T-helper 1 cell treated with Interleukin-12 subunit alpha and Interleukin-12 subunit beta and Interleukin-4 antibody, amounts not matched to agents 30 μg/mL and 1 μg/mL, for 36 hours (primary cell): ENCODE data around the gene PLCL2.
A peak's percentile ranks its signal among the peaks of the same experiment; 100 is the strongest.

Source experiments
- H3K27ac Mint-ChIP-seq: one replicate; pipeline ENCODE4 v1.8.0; 2021; ENCODE audit warnings: mild to moderate bottlenecking, mixed read lengths
- H3K27me3 Mint-ChIP-seq: one replicate; pipeline ENCODE4 v1.8.0; 2021; ENCODE audit warnings: low read depth, mixed read lengths
- H3K36me3 Mint-ChIP-seq: one replicate; pipeline ENCODE4 v1.8.0; 2021; ENCODE audit warnings: low read depth, mixed read lengths
- H3K4me1 Mint-ChIP-seq: one replicate; pipeline ENCODE4 v1.8.0; 2021; ENCODE audit warnings: low read depth, mixed read lengths
- H3K4me3 Mint-ChIP-seq: one replicate; pipeline ENCODE4 v1.8.0; 2021; ENCODE audit warnings: mild to moderate bottlenecking, moderate library complexity, mixed read lengths
- H3K9me3 Mint-ChIP-seq: one replicate; pipeline ENCODE4 v1.8.0; 2021; ENCODE audit warnings: mixed read lengths

The PLCL2 gene

DNA sequence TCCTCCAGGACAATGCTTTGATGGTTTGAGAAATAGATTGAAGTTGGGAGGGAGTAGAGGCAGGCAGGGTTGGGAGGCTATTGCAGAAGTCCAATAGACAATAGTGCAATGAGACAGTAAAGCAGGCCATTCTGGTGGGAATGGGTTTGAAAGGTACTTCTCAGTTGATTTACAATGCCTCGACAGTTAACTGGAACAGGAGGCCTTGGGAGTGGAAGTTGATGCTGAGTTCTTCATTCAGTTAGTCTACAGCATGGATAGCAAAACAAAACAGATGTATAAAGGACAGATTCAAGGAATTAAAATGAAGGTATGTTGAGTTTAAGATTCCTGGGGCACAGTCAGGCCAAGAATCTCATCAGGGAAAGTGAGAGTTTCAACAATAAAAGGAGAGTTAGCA is 6.8 kb upstream of the PLCL2 start:
- H3K27me3 Mint-ChIP-seq, result peaks cover 45% of the 10 kb centered on the region
- no peaks in the 10 kb centered on the region for H3K9me3 Mint-ChIP-seq
- H3K4me1 Mint-ChIP-seq, result peaks cover 2% of the 10 kb centered on the region
- H3K4me3 Mint-ChIP-seq, result no peak overlapping the region
- peaks cover 4% of the 10 kb centered on the region for H3K36me3 Mint-ChIP-seq
- no peak overlapping the region for H3K27ac Mint-ChIP-seq

- Mint-ChIP-seq H3K4me1 (peaks cover 9% of the 10 kb centered on the region), H3K4me3 (peak overlapping the region; percentile 80), H3K27ac (no peak overlapping the region), H3K9me3 (no peaks in the 10 kb centered on the region), H3K27me3 (peaks cover 32% of the 10 kb centered on the region), H3K36me3 (peaks cover 11% of the 10 kb centered on the region)
Measured at GRCh38 chr3:16881896-16882630, 2.7 kb upstream of the PLCL2 start.

DNA sequence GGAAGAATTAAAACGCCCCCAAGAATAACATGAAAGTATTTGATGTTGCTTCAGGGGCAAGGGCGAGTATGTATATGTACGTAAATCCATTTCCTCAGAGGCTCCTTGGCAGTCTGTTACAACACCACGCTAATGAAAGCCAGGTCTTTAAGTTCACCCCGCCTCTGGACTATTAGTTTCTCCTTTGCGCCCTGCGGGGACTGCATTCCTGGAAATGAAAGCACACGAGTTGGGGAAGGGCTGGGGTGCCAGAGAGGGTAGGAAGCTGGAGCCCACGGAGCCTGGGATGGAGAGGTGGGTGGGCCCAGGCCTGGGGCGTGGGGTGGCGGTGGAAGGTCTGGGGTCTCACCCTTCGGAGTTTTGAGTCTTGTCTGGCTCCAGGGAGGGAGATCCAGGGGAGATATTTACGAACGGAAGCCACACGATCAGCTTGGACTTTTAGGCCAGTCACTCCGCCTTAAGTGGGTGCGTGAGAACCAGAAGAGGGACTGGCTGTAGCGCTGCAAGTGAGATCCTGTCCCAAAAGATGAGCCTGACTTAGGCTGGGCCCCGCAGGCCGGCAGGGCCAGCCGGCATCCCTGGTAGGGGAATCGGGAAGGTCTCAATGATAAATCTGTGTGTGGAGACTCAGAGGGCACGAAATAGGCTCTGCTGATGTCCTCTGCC is 1.6 kb upstream of the PLCL2 start:
- peaks cover 20% of the 10 kb centered on the region for H3K27me3 Mint-ChIP-seq
- peaks cover 20% of the 10 kb centered on the region for H3K4me1 Mint-ChIP-seq
- H3K36me3 Mint-ChIP-seq, result peaks cover 12% of the 10 kb centered on the region
- H3K27ac Mint-ChIP-seq, result peak overlapping the region; percentile 83
- peak overlapping the region; percentile 80 for H3K4me3 Mint-ChIP-seq
- H3K9me3 Mint-ChIP-seq, result no peaks in the 10 kb centered on the region

GRCh38 chr3:16883723-16884083 is 1.1 kb upstream of the PLCL2 start:
- H3K4me1 Mint-ChIP-seq, result peaks cover 24% of the 10 kb centered on the region
- peaks cover 19% of the 10 kb centered on the region for H3K27me3 Mint-ChIP-seq
- H3K36me3 Mint-ChIP-seq, result peaks cover 12% of the 10 kb centered on the region
- H3K27ac Mint-ChIP-seq, result peak overlapping the region; percentile 83
- H3K4me3 Mint-ChIP-seq, result peak overlapping the region; percentile 80
- H3K9me3 Mint-ChIP-seq, result no peaks in the 10 kb centered on the region

- Mint-ChIP-seq H3K27ac (peak overlapping the region; percentile 98), H3K36me3 (peaks cover 13% of the 10 kb centered on the region), H3K4me3 (peak overlapping the region; percentile 97), H3K9me3 (no peaks in the 10 kb centered on the region), H3K27me3 (peaks cover 16% of the 10 kb centered on the region), H3K4me1 (peaks cover 29% of the 10 kb centered on the region)
Measured at GRCh38 chr3:16884084-16884747, 539 bp upstream of the PLCL2 start.

DNA sequence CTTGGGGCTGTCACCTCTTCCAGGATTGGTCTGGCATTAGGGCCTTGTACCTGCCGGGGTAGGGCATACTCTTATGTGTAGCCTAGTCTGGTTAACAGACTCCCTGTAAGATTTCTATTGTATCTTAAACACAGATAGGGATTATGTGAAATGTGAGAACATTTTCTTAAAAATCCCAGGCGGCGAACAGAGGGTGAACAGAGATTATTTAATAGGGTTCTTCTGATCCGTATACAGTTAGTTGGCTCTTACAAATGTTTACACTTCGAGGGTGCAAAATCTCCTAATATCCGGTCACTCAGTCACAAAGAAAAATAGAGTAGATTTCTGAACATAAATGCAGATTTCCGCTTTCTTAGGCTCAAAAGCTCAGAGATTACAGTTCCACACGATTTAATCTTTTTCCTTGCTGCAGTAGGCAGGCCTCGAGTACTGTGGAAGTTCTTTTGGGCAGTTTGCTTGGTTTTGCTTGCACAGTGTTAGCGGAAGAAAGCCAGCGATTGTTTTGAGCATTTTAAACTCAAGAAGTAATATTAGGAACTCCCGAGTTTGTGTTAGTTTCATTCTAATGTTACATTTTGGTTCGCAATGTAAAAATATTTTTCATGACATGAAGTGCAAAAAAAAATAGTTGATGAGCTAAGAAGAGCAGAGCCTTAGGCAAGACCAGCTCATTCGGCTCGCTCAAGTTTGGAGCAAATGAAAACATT is 993 bp downstream of the PLCL2 start:
- H3K9me3 Mint-ChIP-seq, result no peaks in the 10 kb centered on the region
- H3K4me1 Mint-ChIP-seq, result peaks cover 43% of the 10 kb centered on the region
- peak overlapping the region; percentile 90 for H3K27ac Mint-ChIP-seq
- peak overlapping the region; percentile 93 for H3K4me3 Mint-ChIP-seq
- H3K27me3 Mint-ChIP-seq, result peaks cover 7% of the 10 kb centered on the region
- peaks cover 16% of the 10 kb centered on the region for H3K36me3 Mint-ChIP-seq

GRCh38 chr3:16886303-16886683 is 1.5 kb downstream of the PLCL2 start:
- peak overlapping the region; percentile 93 for H3K4me3 Mint-ChIP-seq
- peaks cover 16% of the 10 kb centered on the region for H3K36me3 Mint-ChIP-seq
- peak overlapping the region; percentile 90 for H3K27ac Mint-ChIP-seq

GRCh38 chr3:16887130-16887529 is 2.4 kb downstream of the PLCL2 start:
- peaks cover 20% of the 10 kb centered on the region for H3K36me3 Mint-ChIP-seq
- no peaks in the 10 kb centered on the region for H3K9me3 Mint-ChIP-seq
- H3K4me3 Mint-ChIP-seq, result peak overlapping the region; percentile 93
- H3K27me3 Mint-ChIP-seq, result no peaks in the 10 kb centered on the region
- H3K4me1 Mint-ChIP-seq, result peaks cover 55% of the 10 kb centered on the region
- peak overlapping the region; percentile 90 for H3K27ac Mint-ChIP-seq

More at GRCh38 chr3:16886303-16886683, 1.5 kb downstream of the PLCL2 start:
- no peaks in the 10 kb centered on the region for H3K9me3 Mint-ChIP-seq
- H3K27me3 Mint-ChIP-seq, result peaks cover 2% of the 10 kb centered on the region
- peaks cover 48% of the 10 kb centered on the region for H3K4me1 Mint-ChIP-seq

DNA sequence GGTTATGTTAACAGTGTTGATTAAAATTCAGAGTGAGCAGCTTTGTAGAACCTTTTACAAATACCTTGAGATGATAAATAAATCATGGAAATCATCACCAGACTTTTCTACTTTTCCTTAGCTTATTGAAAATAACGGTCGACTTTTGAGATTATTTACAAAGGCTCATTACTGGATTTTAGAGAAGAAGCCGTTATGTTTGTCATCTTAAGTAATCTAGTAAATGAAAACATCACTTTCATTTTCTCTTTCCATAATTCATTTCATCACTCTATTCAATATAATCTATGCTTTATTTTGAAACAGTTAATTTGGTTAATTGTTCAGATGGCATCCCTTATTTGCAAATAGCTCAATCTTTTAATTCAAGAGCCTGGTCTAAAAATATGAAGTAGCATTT is 3.6 kb downstream of the PLCL2 start:
- peak overlapping the region; percentile 93 for H3K4me3 Mint-ChIP-seq
- H3K36me3 Mint-ChIP-seq, result peaks cover 24% of the 10 kb centered on the region
- no peaks in the 10 kb centered on the region for H3K27me3 Mint-ChIP-seq
- H3K4me1 Mint-ChIP-seq, result peaks cover 60% of the 10 kb centered on the region
- H3K27ac Mint-ChIP-seq, result peak overlapping the region; percentile 90
- no peaks in the 10 kb centered on the region for H3K9me3 Mint-ChIP-seq

DNA sequence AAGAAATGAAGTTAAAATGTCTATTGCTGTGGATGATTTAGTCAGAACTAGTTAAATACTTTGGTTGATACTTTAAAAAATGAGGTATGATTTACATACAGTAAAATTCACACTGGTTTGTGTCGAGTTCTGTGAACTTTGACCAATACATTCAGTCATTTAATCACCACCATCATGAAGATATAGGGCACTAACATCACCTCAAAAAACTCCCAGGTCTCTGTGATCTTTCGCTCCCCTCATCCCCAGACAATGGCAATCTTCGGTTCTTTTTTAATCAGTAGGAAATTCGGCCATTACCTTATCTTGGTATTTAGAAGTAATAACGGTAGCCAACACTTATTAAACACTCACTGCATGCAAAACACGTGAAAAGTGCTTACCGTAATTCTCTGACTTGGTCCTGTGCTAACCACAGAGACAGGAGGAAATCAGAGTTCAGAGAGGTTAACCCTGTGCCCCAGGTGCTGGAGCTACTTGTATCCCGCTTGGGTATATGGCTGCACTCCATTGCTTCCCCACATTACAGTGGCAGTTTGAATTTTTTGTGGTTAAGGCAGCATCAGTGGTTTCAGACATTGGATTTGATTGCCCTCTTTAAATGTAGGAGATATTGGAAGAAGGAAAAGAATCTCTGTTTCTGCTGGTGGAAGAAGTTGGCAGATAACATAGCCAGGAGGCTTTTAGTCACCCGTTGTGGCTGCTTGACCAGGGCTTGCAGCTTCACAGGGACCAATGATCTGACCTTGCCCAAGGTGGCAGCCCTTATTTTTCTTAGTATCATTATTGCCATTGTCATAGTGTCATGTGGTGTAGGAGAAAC is 4.2 kb downstream of the PLCL2 start:
- Mint-ChIP-seq H3K27me3 (no peaks in the 10 kb centered on the region), H3K4me1 (peaks cover 60% of the 10 kb centered on the region)

GRCh38 chr3:16890597-16891333 is 6.0 kb downstream of the PLCL2 start:
- Mint-ChIP-seq H3K4me1 (peaks cover 66% of the 10 kb centered on the region), H3K36me3 (peaks cover 24% of the 10 kb centered on the region), H3K4me3 (no peak overlapping the region), H3K27ac (no peak overlapping the region), H3K9me3 (no peaks in the 10 kb centered on the region), H3K27me3 (no peaks in the 10 kb centered on the region)

More for the DNA sequence above, 4.2 kb downstream of the PLCL2 start:
- H3K9me3 Mint-ChIP-seq, result no peaks in the 10 kb centered on the region
- H3K4me3 Mint-ChIP-seq, result peak overlapping the region; percentile 93
- peaks cover 24% of the 10 kb centered on the region for H3K36me3 Mint-ChIP-seq
- peak overlapping the region; percentile 90 for H3K27ac Mint-ChIP-seq

DNA sequence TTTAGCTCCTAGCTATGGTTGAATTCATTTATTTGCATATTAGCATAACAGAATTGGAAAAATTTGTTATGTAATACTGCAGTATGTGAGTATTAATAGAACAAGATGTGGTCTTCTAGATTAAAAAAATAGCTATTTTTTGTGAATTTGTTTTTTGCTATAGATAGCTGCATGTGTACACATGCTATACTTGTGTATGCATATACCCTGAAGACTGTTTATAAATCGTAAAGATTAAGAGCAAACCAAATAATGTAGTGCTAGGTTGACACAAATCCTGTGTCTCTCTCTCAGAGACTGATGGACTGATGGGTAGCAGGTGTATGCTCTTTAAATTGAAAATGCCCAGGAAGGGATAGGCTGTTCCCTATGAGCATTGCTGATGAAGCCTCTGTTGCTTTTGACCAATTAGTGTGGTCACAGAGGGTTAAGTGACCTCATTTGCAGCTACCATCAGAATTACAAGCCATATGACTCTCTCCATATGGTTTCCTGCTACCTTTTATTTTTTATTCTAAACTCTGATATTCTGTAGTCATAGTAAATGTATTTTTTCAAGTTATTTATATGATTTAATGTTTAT is 9.0 kb downstream of the PLCL2 start:
- Mint-ChIP-seq H3K9me3 (no peaks in the 10 kb centered on the region), H3K4me1 (peaks cover 71% of the 10 kb centered on the region), H3K27me3 (no peaks in the 10 kb centered on the region), H3K27ac (no peak overlapping the region), H3K36me3 (peaks cover 19% of the 10 kb centered on the region), H3K4me3 (no peak overlapping the region)

DNA sequence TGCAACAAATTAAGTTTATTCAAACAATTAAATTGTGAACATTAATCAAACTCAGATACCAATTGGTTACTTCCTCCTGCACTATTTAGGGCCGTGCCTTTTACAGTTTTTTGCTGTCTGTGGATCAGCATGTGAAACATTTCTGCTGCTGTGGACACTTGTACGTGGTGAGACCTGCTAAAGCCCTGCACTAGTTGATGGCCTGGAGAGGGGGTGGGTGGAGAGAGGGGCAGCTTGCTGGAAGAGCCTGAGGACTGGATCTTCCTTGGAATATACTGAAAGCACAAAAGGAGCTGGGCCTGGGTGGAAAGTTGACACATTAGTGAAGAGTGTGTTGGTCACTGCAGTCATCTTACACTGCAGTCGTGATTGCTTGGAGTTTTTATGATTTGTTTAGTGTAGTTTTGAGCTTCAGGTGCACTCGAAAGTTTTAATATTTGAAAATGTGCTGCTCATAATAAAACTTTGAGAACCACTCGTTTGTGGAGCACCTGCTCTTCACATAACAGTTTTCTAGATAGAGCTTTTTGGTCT is 11.4 kb downstream of the PLCL2 start:
- peaks cover 70% of the 10 kb centered on the region for H3K4me1 Mint-ChIP-seq
- H3K9me3 Mint-ChIP-seq, result no peaks in the 10 kb centered on the region
- no peak overlapping the region for H3K27ac Mint-ChIP-seq
- no peaks in the 10 kb centered on the region for H3K27me3 Mint-ChIP-seq
- H3K36me3 Mint-ChIP-seq, result peaks cover 19% of the 10 kb centered on the region
- no peak overlapping the region for H3K4me3 Mint-ChIP-seq
